AG10803 (cell line): ENCODE data around the gene GAPT.

ENCODE experiments used
- DNase-seq: peaks from one replicate; pipeline ENCODE4 v3.0.0; 2010; ENCODE audit warnings: low read depth
- H3K4me3 ChIP-seq: 2 replicates; pipeline ENCODE4 v1.5.1; 2011; ENCODE audit warnings: mild to moderate bottlenecking, low read length, control low read depth
- TF ChIP-seq, protein P1 (sequence below): conservative IDR thresholded peaks from 2 replicates; pipeline ENCODE4 v1.5.1; 2011; ENCODE audit warnings: mild to moderate bottlenecking, low read length, control low read depth, inconsistent platforms

Gene GAPT

DNA sequence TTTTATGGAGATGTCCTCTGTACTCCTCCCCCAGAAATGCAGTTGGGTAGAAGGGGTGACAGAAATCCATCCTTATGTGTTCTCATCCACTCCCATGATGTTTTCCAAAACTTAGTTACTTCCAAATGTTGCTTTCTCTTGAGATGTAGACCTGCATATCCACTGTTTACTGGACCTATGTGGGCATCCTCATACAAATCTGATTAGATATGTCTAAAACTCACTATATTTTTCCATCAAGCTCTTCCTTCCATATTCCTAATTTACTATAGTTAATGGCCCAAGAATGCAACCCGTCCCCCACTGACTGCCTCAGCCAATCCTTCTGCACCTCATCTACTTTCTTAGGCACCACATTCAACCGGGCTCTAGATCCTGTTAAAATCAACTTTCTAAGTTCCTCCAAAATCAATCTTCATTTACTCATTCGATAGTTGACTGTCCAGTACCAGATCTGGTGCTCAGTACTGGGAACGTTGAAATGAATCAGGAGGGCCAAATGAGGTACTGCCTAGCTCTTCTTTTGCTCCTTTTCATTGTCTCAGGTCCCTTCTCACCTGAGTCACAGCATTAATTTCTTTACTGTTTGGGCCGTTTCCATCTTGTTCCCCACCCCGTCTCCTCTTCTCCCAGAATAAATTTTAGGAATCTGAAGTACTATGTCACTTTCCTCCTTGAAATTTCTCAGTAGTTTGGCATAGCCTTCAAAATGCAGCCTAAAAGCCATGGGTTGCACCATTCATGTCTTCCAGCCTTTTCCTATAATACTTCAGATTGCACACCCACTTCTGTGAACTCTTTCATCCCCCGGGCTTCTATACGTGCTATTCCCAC is 39.3 kb upstream of the GAPT start:
- DNase-seq = peak; percentile 22
- H3K4me3 ChIP-seq = no peak overlapping the region
- TF ChIP-seq, protein P1, sequence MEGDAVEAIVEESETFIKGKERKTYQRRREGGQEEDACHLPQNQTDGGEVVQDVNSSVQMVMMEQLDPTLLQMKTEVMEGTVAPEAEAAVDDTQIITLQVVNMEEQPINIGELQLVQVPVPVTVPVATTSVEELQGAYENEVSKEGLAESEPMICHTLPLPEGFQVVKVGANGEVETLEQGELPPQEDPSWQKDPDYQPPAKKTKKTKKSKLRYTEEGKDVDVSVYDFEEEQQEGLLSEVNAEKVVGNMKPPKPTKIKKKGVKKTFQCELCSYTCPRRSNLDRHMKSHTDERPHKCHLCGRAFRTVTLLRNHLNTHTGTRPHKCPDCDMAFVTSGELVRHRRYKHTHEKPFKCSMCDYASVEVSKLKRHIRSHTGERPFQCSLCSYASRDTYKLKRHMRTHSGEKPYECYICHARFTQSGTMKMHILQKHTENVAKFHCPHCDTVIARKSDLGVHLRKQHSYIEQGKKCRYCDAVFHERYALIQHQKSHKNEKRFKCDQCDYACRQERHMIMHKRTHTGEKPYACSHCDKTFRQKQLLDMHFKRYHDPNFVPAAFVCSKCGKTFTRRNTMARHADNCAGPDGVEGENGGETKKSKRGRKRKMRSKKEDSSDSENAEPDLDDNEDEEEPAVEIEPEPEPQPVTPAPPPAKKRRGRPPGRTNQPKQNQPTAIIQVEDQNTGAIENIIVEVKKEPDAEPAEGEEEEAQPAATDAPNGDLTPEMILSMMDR = no peak

DNA sequence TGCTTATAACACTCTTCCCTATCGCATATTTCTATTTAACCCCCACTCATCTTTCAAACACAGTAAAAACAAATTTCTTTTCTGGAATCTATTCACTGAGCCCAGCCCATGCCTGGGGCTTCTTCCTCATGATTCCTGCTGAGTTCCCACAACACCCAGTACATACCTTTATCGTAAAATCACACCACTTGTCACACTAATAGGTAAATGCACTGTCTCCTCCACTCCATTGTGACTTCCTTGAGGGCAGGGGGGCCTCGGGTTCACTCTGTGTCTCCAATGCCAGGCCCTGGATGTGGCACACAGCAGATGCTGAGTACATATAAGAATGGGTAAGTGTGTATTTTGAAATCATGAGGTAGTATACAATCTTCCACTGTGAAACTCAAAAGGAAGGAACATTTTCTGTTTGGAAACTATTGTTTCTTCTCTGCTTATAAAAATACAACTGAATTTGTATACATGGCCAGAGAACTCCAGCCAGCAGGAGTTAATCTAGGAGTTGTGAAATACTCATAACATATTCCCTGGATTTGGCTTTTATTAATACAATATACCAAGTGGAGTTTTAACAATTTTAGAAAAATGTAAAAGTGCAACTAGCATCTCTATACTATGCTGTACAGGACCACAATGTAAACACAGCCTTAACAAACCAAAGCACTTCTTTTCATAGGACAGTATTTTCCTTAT is 38.5 kb upstream of the GAPT start:
- DNase-seq = peak; percentile 29
- H3K4me3 ChIP-seq = no peak overlapping the region
- TF ChIP-seq, protein P1 = no peak

DNA sequence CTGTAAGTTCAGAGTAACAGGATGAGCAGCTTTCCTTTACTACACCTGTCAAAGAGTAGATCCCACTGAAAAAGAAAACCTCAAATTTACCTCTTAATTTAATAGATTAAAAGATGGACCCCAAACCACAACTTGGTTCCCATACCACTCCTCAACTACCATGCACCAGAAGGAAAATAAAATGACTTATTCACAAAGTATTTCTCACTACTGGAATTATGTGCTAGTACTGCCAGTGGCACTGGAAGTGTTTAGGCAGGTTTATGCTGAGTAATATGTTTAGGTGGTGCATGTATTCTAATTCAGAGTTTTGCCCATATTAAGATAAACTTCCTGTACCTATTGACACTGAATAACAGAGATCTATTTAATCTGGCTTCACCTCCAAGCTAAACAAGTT is 37.9 kb upstream of the GAPT start:
- peak; percentile 12 for DNase-seq
- H3K4me3 ChIP-seq = no peak overlapping the region
- TF ChIP-seq, protein P1 = no peak

DNA sequence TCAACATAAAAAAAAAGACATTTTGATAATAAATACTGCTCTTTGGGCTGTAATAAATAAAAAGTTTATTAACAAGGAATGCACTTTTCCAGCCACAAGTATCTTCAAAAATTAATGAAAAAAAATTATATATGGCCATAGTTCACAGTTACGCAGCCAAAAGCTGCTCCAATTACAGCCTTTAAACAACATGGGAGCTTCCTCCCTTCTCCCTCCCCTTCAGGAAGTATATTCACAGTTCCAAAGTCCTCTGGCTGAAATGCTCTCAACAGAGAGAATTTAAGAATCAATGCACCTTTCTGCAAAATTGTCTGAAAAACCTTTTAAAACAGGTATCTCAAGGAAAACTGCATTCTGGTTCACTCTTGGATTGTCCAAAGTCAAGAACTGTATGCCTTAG is 37.2 kb upstream of the GAPT start:
- H3K4me3 ChIP-seq = no peak overlapping the region
- no peak for DNase-seq
- TF ChIP-seq, protein P1 = no peak

DNA sequence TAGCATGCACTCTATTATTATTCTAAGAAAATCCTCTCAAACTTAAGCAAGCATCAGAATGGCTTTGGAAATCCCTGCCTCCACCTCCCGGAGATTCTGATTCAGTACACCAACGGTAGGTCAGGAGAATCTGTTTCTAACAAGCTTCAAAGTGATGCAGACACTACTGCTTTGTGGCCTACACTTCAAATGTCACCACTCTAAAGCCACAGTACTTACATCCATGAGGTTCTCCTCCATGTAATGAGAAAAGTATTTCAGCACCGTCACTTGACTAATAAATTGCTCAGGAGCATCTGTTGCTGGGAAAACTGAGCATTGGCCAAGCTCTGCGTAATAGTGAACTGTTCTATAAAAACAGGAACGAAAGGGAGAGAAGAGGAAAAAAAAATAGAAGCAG is 36.2 kb upstream of the GAPT start:
- peak overlapping the region; percentile 10; the same call in 1 of the 2 replicates for H3K4me3 ChIP-seq
- TF ChIP-seq, protein P1 = no peak
- peak; percentile 55 for DNase-seq

DNA sequence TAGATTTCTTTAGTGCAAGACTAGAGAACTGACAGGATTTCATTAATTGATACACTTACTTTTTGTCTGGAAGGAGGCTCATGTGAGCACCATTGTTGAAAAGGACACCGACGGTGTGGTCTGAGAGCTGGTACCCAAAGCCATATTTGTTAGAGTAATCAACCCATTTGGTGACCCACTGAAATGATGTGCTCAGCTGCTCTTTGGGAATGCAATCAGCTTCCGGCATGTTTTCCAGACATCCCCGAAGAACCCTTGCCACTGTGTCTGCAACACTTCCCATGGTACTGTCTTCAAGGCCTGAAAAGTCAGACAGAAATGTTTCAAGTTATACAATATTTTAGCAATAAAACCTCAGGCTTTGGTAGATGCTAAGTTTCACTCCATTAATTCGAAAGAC is 35.8 kb upstream of the GAPT start:
- no peak for DNase-seq
- TF ChIP-seq, protein P1 = no peak
- no peak overlapping the region for H3K4me3 ChIP-seq

DNA sequence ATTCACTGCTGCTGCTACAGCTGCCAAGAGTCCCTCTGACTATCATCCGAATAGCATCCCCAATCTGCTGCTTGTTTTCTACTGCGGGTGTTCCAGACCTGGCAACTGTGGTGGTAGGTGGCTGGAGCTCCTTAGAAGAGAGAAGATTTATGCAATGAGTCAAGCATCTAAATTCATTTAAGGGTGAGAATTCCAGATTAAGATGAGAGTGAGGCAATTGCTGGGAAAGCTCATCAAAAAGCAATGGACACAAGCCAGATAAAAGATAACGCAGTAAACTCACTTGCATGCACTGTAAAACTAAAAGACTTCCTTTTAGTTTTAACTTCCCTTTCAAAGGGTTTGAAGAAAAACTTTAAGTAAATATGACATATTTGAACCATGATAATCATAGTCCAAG is 35.2 kb upstream of the GAPT start:
- TF ChIP-seq, protein P1 = no peak
- H3K4me3 ChIP-seq = peak overlapping the region; percentile 78
- DNase-seq = no peak
